Daoy (cell line): Measurements from ENCODE around the gene CHCHD3. TPM values are rescaled to one million over a fixed set of nuclear protein-coding genes. Genes with fewer than 3 reads are reported as not detected.

Experiments
- DNase-seq: peaks from one replicate; pipeline ENCODE4 v3.0.0-alpha.2; 2015; ENCODE audit warnings: low read depth
- total RNA-seq: library from RNA; depleted of rRNA; stranded (reverse); fragments of >200 nt; shearing (Covaris generic); gene quantifications from 2 replicates; pipeline ENCODE4 v1.2.3, GENCODE V29; 2014

The CHCHD3 gene
- total RNA-seq, 1 experiment from 2014 or later = 280 TPM

DNA sequence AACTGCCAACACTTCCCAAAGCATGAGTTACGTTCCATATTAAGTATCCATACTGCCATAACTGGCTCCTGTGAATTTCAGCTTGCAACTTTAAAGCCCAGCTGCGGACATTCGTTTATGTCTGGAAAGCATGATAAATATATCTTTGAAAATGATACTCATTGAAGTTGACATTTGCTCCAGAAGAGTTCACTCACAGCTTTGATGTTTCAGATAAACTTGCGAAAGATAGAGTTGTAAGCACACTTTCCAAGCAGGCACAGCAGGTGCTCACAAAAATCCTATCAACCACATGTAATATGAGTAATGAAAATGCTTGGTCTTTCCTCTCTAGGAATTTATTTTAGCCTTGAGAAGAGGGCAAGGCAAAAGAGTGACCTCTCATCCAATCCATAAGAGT lies 4.5 kb downstream of the CHCHD3 start:
- DNase-seq = no peak

- DNase-seq = no peak
Observed at GRCh38 chr7:133076142-133076541, 5.7 kb downstream of the CHCHD3 start.

GRCh38 chr7:133071506-133071905 lies 10.4 kb downstream of the CHCHD3 start:
- no peak for DNase-seq

GRCh38 chr7:133070562-133070961 lies 11.3 kb downstream of the CHCHD3 start:
- no peak for DNase-seq

DNA sequence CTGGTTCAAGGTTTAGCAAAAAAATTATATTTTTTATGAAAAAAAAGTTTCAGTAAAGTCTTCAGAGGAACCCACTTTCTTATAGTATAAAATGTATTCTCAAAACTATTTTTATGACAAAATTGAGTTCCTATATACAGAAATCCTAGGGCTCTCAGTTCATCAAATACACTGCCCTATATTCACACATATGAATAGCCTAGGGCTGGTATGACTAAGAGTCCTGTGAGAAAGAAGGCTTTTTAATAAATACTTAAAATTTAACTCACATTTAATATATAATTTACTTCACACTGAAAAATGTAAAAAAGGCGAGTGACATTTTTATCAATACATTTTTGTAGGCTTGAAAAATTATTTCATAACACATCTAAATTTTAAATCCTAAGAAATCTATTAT lies 16.6 kb downstream of the CHCHD3 start:
- DNase-seq = no peak

- no peak for DNase-seq
Observed at GRCh38 chr7:133064082-133064820, 17.6 kb downstream of the CHCHD3 start.

DNA sequence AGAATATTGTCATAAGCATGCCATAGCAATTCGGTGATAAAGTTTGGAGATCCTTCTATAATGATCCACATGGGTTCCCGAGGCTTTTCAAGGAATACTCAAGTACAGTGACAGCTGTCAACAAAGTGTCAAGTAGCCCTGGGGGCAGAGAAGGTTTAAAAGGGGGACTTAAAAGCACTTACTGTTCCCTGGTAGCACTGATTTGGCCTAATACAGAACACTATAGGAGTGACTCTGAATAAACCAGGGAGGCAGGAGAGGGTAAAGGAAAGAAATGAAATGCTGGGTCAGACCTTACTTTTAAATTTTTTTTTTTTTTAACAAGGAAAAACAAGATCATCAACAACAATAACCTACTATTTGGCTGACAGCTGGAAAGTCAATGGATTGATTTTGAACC lies 20.1 kb downstream of the CHCHD3 start:
- DNase-seq = no peak

DNA sequence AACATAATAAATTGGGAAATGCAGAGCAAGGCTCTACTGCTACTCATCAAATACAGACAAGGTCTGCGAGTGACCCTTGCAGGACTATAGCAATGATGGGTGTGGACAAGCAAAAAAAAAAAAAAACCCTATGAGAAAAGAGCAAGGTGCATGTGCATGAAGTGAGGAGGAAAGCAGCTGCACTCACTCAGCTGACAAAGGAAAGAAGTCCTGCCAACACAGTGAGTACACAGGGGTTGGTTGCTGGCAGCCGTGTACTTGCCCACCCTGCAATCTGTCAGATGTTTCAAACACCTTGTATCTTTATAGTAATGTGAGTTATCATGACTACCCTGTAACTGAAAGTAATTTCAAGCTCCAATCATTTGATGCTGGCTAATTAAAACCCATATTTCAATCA lies 20.5 kb downstream of the CHCHD3 start:
- no peak for DNase-seq

- no peak for DNase-seq
Observed at GRCh38 chr7:133060004-133060403, 21.9 kb downstream of the CHCHD3 start.

DNA sequence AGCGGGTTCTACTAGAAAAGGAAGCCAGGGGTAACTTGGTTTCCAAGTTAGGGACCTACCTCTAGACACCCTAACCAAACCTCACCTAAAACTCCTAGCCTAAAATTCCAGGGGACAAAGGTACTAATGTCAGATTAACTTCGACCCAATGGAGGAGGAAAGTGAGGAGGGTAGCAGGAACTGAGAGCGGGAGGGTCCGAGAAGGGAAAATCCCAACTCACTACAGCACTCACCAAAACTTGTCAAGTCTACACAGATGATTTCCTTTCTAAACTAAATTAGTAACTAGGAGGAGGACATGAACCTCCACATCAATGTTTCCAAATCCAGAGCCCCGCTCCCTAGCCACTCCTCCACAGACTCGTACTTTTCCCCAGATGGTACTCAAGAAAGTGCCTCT lies 22.6 kb downstream of the CHCHD3 start:
- DNase-seq = no peak

GRCh38 chr7:133056370-133057238 lies 25.3 kb downstream of the CHCHD3 start:
- no peak for DNase-seq

DNA sequence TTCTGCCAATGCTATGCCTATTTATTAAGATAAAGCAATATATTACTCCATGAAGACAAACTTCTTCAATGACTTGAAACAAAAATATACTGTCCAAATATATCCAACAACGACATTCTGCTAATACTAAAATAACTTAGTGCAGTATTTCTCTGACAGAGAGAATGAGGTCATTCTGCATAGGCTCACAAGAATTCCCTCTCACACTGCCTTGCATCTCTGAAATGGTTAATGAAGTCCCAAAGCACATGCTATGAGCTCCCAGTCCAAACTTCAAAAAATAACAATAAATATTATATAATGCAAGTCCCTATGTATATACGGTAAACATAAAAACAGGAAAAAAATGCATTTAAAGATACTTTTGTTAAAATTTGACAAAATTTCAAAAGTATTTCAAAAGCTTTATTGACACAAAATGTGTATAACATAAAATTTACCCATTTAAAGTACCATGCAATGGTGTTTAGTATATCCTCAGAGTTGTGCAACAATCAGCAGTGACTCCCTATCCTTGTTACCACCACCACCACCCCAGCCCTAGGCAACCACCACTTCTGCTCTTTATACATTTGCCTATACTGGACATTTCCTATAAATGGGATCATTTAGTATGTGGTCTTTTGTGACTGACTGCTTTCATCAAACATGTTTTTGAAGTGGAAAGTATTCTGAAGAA lies 27.6 kb downstream of the CHCHD3 start:
- DNase-seq = peak; percentile 21

DNA sequence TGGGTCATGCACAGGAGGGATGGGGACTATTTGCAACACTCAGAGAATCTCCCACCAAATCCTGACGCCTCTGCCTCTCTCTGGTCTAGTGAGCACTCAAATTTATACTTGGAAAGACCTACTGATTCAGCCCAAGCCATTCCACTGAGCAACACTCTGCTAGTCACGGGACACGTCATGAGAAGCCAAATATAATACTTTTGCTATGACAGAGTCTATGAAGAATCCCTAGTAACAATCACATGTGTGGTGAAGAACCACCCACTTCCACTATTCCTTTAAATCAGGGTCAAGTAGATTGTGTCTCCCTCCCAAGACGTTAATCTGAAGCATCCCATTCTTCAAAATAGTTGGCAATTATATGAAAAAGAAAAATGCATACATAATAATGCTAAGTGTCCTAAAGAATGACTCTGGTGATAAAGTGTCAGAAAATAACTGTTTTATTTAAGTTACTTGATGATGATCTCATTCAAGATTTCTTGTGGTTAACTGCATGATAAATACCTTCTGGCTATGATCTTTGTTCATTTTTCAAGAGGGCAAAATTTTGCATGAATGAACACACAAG lies 28.5 kb downstream of the CHCHD3 start:
- peak; percentile 95 for DNase-seq

DNA sequence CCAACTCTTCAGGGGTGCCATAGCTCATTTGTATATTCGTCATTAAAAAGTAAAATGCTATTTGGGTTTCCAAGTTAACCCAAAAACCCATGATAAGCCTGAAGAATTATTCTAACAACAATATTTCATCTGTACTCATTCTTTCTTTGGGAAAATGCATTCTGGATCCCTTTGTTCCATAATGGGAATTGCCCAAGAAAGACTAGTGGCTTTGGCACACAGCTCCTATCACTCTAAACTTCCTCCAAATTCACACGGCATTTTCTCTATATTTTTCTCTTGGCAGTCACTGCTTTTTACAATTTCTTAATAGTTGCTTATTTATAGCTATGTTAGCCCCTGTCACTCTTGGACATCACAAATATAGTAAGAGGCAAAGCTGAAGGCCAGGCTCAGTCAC lies 29.1 kb downstream of the CHCHD3 start:
- DNase-seq = no peak

- no peak for DNase-seq
Observed at GRCh38 chr7:133052401-133052756, 29.5 kb downstream of the CHCHD3 start.

- DNase-seq = no peak
Observed at GRCh38 chr7:133051719-133052400, 30.0 kb downstream of the CHCHD3 start.

GRCh38 chr7:133051066-133051465 lies 30.8 kb downstream of the CHCHD3 start:
- peak; percentile 32 for DNase-seq

DNA sequence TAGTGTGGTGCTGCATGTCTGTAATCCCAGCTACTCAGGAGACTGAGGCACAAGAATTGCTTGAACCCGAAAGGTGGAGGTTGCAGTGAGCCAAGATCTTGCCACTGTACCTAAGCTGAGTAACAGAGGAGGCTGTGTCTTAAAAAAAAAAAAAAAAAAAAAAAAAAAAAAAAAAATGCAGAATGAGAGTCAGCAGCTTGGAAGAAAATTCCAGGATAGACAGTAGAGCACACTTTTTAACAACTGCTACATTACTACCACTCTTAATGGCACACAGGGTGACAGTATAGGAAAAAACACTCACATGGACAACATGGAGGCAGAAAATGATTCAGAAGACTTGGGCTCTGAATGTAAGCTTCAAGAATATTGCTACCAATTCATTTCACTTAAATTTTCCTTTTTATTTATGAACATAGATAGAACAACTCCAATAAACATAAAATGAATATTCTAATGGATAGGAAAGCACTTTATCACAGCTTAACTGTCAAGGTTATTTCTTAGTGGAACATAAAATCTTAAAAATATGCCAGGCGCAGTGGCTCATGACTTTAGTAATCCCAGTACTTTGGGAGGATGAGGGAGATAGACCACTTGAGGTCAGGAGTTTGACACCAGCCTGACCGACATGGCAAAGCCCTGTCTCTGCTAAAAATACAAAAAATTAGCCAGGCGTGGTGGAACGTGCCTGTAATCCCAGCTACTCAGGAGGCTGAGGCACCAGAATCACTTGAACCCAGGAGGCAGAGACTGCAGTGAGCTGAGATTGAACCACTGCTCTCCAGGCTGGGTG lies 31.5 kb downstream of the CHCHD3 start:
- no peak for DNase-seq

DNA sequence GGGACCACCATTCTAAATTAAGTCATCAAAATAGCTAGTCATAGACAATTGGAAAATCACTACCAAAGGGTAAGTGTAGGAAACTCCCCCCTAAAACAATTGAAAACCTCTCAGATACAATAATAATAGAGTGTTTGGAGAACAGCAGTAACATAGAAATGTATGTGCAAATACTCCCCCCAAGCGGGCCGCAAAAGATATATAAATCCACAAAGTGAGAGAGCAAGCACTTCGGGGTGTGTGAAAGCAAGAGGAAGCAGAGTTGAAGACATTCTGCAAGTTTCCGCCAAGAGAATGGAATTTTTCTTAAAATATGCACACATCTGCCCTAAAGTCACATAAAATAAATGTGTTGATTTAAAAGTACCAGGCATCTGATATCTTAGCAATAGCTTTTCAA lies 33.3 kb downstream of the CHCHD3 start:
- DNase-seq = no peak

DNA sequence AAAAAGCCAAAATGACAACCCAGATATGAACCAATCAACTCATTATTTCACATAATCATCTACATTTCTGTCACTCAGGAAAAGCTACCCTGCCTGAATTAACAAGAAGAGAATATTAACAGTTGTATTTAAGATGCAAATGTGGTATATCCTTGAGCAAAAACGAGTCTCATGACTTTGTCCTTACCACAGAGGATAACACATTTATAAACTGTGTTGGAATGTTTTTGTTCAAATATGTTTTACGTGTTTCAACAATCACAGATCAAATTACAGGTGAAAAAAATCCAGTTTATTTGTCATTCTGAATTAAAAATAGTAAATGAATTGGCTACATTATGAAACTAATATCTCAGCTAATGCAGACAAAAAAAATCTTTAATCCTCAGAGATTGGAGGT lies 34.6 kb downstream of the CHCHD3 start:
- no peak for DNase-seq
